SK-N-SH (cell line): ENCODE measurements around the gene GAS2L2.

Source experiments
- CTCF ChIP-seq: fragments of 200-600 bp; sonication (generic); IDR thresholded peaks from 2 replicates; pipeline ENCODE4 v1.6.1; 2017; ENCODE audit warnings: antibody characterized with exemption, mild to moderate bottlenecking, moderate library complexity
- POLR2AphosphoS5 ChIP-seq: IDR thresholded peaks from 2 replicates; pipeline ENCODE4 v1.6.1; 2012; ENCODE audit warnings: low read depth, low read length

GRCh38 chr17:35745246-35745645 lies 7.8 kb downstream of the GAS2L2 start:
- no peak for TF ChIP-seq CTCF
- no peak for TF ChIP-seq POLR2AphosphoS5
